ENCODE results near the gene PIK3C2G. TPM values are rescaled to one million over a fixed set of nuclear protein-coding genes. Genes with fewer than 3 reads are reported as not detected.
"Not testable (repeated sequence)": the region's sequence is repeated elsewhere in the genome, so short reads cannot be mapped to it uniquely, and the experiment has no call there.

PIK3C2G gene
- total and polyA plus RNA-seq, 2 donors = 0.05 TPM

GRCh38 chr12:18246066-18246465 lies 15.3 kb upstream of the PIK3C2G start:
- WGBS = 87% methylated on average over 1 of the region's 1 CpG
- Histone ChIP-seq H3K9me3 (ENCODE audit: control insufficient read depth in 2 of 2, insufficient read depth in 1 of 2, low read length in 1 of 2) (no peaks in the 10 kb centered on the region), H3K4me3 (ENCODE audit: low read length in 2 of 2) (no peak overlapping the region), H3K36me3 (ENCODE audit: control insufficient read depth in 2 of 2, insufficient read depth in 2 of 2, low read length in 1 of 2) (no peaks in the 10 kb centered on the region), H3K27ac (ENCODE audit: low read depth in 1 of 2, low read length in 1 of 2) (no peak overlapping the region), H3K27me3 (ENCODE audit: control insufficient read depth in 2 of 2, insufficient read depth in 1 of 2, low read length in 1 of 2) (no peaks in the 10 kb centered on the region), H3K4me1 (ENCODE audit: control insufficient read depth in 2 of 2, insufficient read depth in 2 of 2, low read length in 2 of 2) (no peaks in the 10 kb centered on the region)
- no peak for DNase-seq (ENCODE audit: low read depth in 6 of 9, low spot score in 9 of 9)

DNA sequence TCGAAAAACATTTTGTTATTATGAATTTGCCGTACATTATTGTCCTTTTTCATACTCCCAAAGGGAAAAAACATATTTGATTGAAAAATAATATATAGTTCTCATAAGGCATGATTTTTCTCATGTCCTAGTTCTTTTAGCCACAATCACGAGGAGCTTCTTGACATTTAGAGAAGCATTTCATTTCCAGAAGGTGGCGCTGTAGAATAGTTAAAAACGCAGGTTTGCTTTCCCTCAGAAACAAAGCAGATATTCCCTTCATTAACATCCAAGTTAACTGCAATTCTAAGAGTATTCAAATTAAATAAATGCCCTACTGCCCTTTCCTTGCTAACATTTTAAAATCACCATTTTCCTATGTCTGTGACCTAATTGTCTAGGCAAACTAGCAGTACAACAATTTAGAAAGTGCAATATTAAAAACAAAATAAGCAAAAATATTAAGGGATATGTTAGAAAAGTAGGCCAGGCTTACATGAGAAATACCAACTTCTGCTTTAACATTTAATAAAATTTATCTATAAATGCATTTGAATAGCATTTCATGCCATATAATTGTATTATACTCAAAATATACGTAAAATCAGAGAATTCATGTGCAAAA lies 10.9 kb upstream of the PIK3C2G start:
- 24% methylated on average over 6 of the region's 6 CpGs for WGBS
- H3K27ac ChIP-seq (ENCODE audit: low read depth in 1 of 2, low read length in 1 of 2) = no peak overlapping the region

DNA sequence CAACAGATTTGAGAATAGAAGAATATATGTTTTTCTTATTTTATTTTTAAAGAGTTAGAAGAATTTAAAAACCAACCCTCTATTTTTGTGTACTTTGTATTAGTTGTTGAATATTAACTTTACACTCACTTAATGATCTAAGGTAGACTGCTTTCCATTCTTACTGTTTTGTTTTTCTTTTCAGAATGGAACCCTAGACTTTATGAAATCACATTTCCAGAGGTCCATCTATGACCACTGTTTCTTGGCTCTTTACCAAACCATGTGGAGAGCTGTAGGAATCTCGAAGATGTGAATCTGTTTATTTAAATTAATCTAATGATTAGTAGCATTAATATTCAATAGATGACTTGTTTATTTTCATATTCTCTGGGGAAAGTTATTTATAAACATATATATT lies 7.2 kb upstream of the PIK3C2G start:
- H3K36me3 ChIP-seq (ENCODE audit: control insufficient read depth in 2 of 2, insufficient read depth in 2 of 2, low read length in 1 of 2) = no peaks in the 10 kb centered on the region
- WGBS = 87% methylated on average over 1 of the region's 1 CpG
- H3K27me3 ChIP-seq (ENCODE audit: control insufficient read depth in 2 of 2, insufficient read depth in 1 of 2, low read length in 1 of 2) = no peaks in the 10 kb centered on the region
- H3K9me3 ChIP-seq (ENCODE audit: control insufficient read depth in 2 of 2, insufficient read depth in 1 of 2, low read length in 1 of 2) = no peaks in the 10 kb centered on the region
- no peak overlapping the region for H3K27ac ChIP-seq (ENCODE audit: low read depth in 1 of 2, low read length in 1 of 2)
- H3K4me3 ChIP-seq (ENCODE audit: low read length in 2 of 2) = no peak overlapping the region
- no peak for DNase-seq (ENCODE audit: low read depth in 6 of 9, low spot score in 9 of 9)
- H3K4me1 ChIP-seq (ENCODE audit: control insufficient read depth in 2 of 2, insufficient read depth in 2 of 2, low read length in 2 of 2) = no peaks in the 10 kb centered on the region

More for the DNA sequence above, 10.9 kb upstream of the PIK3C2G start:
- Histone ChIP-seq H3K4me3 (ENCODE audit: low read length in 2 of 2) (no peak overlapping the region), H3K9me3 (ENCODE audit: control insufficient read depth in 2 of 2, insufficient read depth in 1 of 2, low read length in 1 of 2) (no peaks in the 10 kb centered on the region), H3K4me1 (ENCODE audit: control insufficient read depth in 2 of 2, insufficient read depth in 2 of 2, low read length in 2 of 2) (no peaks in the 10 kb centered on the region), H3K36me3 (ENCODE audit: control insufficient read depth in 2 of 2, insufficient read depth in 2 of 2, low read length in 1 of 2) (no peaks in the 10 kb centered on the region), H3K27me3 (ENCODE audit: control insufficient read depth in 2 of 2, insufficient read depth in 1 of 2, low read length in 1 of 2) (no peaks in the 10 kb centered on the region)
- DNase-seq (ENCODE audit: low read depth in 6 of 9, low spot score in 9 of 9) = peak in 6 of 9 donors; percentile 3 to 57 (median 16)

- not testable (repeated sequence) for H3K27me3 ChIP-seq (ENCODE audit: control insufficient read depth in 2 of 2, insufficient read depth in 1 of 2, low read length in 1 of 2); H3K36me3 ChIP-seq (ENCODE audit: control insufficient read depth in 2 of 2, insufficient read depth in 2 of 2, low read length in 1 of 2); DNase-seq (ENCODE audit: low read depth in 6 of 9, low spot score in 9 of 9); H3K9me3 ChIP-seq (ENCODE audit: control insufficient read depth in 2 of 2, insufficient read depth in 1 of 2, low read length in 1 of 2); H3K4me1 ChIP-seq (ENCODE audit: control insufficient read depth in 2 of 2, insufficient read depth in 2 of 2, low read length in 2 of 2); H3K27ac ChIP-seq (ENCODE audit: low read depth in 1 of 2, low read length in 1 of 2); H3K4me3 ChIP-seq (ENCODE audit: low read length in 2 of 2)
- WGBS = 97% methylated on average over 6 of the region's 6 CpGs
Observed at GRCh38 chr12:18255004-18255403, 6.3 kb upstream of the PIK3C2G start.

DNA sequence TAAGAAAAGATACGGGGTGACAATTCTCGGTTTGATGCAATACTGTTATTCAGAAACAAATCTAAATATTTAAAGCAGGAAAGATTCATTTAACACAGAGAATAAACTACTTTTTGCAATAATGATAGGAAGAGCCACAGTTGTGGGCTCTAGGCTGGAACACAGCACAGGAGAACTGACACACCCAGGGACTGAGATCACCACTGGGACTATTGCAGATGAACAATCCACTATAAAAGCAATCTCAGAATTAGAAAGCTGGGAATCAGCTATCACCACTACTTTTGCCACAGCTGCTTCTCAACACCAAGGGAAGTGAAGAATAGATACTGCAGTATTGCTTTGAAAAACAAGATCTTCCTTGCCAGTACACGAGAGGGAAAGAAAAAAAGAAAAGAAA lies 4.1 kb upstream of the PIK3C2G start:
- H3K27ac ChIP-seq (ENCODE audit: low read depth in 1 of 2, low read length in 1 of 2) = no peak overlapping the region
- no peak for DNase-seq (ENCODE audit: low read depth in 6 of 9, low spot score in 9 of 9)
- no peak overlapping the region for H3K4me3 ChIP-seq (ENCODE audit: low read length in 2 of 2)
- 91% methylated on average over 3 of the region's 3 CpGs for WGBS
- no peaks in the 10 kb centered on the region for H3K4me1 ChIP-seq (ENCODE audit: control insufficient read depth in 2 of 2, insufficient read depth in 2 of 2, low read length in 2 of 2)
- H3K36me3 ChIP-seq (ENCODE audit: control insufficient read depth in 2 of 2, insufficient read depth in 2 of 2, low read length in 1 of 2) = no peaks in the 10 kb centered on the region
- no peaks in the 10 kb centered on the region for H3K9me3 ChIP-seq (ENCODE audit: control insufficient read depth in 2 of 2, insufficient read depth in 1 of 2, low read length in 1 of 2)
- H3K27me3 ChIP-seq (ENCODE audit: control insufficient read depth in 2 of 2, insufficient read depth in 1 of 2, low read length in 1 of 2) = no peaks in the 10 kb centered on the region

DNA sequence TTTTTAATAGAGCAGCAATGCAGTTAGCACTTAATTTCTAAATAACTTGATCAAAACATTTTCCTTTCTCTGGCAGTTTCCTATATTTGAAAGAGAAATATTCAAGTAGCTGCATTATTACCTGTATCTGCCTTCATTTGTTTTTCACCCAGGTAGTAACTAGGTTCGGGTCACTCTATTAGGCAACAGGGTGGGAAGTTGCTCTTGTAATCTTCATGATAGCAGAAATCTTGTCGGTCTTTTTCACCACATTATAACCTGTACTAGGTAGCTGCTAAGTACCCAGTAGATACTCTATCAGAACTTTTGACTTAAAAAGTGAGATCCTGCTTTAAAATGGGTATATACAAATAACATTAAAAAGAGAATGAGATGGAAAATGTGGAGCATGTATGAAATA lies 2.4 kb upstream of the PIK3C2G start:
- no peak overlapping the region for H3K4me3 ChIP-seq (ENCODE audit: low read length in 2 of 2)
- no peaks in the 10 kb centered on the region for H3K36me3 ChIP-seq (ENCODE audit: control insufficient read depth in 2 of 2, insufficient read depth in 2 of 2, low read length in 1 of 2)
- H3K27ac ChIP-seq (ENCODE audit: low read depth in 1 of 2, low read length in 1 of 2) = no peak overlapping the region
- 96% methylated on average over 2 of the region's 2 CpGs for WGBS
- H3K4me1 ChIP-seq (ENCODE audit: control insufficient read depth in 2 of 2, insufficient read depth in 2 of 2, low read length in 2 of 2) = no peaks in the 10 kb centered on the region
- no peak for DNase-seq (ENCODE audit: low read depth in 6 of 9, low spot score in 9 of 9)
- no peaks in the 10 kb centered on the region for H3K27me3 ChIP-seq (ENCODE audit: control insufficient read depth in 2 of 2, insufficient read depth in 1 of 2, low read length in 1 of 2)
- no peaks in the 10 kb centered on the region for H3K9me3 ChIP-seq (ENCODE audit: control insufficient read depth in 2 of 2, insufficient read depth in 1 of 2, low read length in 1 of 2)

GRCh38 chr12:18259906-18260682 lies 1.2 kb upstream of the PIK3C2G start:
- no peaks in the 10 kb centered on the region for H3K27me3 ChIP-seq (ENCODE audit: control insufficient read depth in 2 of 2, insufficient read depth in 1 of 2, low read length in 1 of 2)
- no peaks in the 10 kb centered on the region for H3K4me1 ChIP-seq (ENCODE audit: control insufficient read depth in 2 of 2, insufficient read depth in 2 of 2, low read length in 2 of 2)
- H3K4me3 ChIP-seq (ENCODE audit: low read length in 2 of 2) = no peak overlapping the region
- H3K9me3 ChIP-seq (ENCODE audit: control insufficient read depth in 2 of 2, insufficient read depth in 1 of 2, low read length in 1 of 2) = no peaks in the 10 kb centered on the region
- DNase-seq (ENCODE audit: low read depth in 6 of 9, low spot score in 9 of 9) = no peak
- no peaks in the 10 kb centered on the region for H3K36me3 ChIP-seq (ENCODE audit: control insufficient read depth in 2 of 2, insufficient read depth in 2 of 2, low read length in 1 of 2)
- WGBS = 95% methylated on average over 1 of the region's 1 CpG
- no peak overlapping the region for H3K27ac ChIP-seq (ENCODE audit: low read depth in 1 of 2, low read length in 1 of 2)

DNA sequence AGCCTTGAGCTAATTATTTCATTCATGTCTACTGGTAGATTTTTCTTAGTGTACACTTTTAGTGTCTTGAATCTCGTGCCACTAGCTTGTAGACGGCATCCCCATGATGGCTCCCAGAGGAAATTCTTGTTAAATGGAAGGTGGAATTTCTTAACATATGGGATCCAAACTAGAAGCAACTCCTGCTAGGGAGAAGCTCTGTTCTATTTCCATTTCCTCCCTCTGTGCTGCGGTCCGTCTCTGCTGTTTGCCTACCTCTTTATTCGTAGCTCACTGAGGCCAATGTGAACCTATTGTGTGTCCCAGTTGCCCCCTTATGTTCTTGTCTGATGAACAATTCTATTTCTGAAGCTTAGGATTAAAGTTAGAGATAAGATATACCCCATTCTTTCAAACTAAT lies 588 bp downstream of the PIK3C2G start:
- WGBS = 94% methylated on average over 5 of the region's 5 CpGs
- H3K4me3 ChIP-seq (ENCODE audit: low read length in 2 of 2) = no peak overlapping the region
- DNase-seq (ENCODE audit: low read depth in 6 of 9, low spot score in 9 of 9) = no peak

GRCh38 chr12:18262514-18262913 lies 1.2 kb downstream of the PIK3C2G start:
- H3K9me3 ChIP-seq (ENCODE audit: control insufficient read depth in 2 of 2, insufficient read depth in 1 of 2, low read length in 1 of 2) = no peaks in the 10 kb centered on the region
- no peaks in the 10 kb centered on the region for H3K27me3 ChIP-seq (ENCODE audit: control insufficient read depth in 2 of 2, insufficient read depth in 1 of 2, low read length in 1 of 2)
- H3K4me1 ChIP-seq (ENCODE audit: control insufficient read depth in 2 of 2, insufficient read depth in 2 of 2, low read length in 2 of 2) = no peaks in the 10 kb centered on the region
- H3K36me3 ChIP-seq (ENCODE audit: control insufficient read depth in 2 of 2, insufficient read depth in 2 of 2, low read length in 1 of 2) = no peaks in the 10 kb centered on the region
- DNase-seq (ENCODE audit: low read depth in 6 of 9, low spot score in 9 of 9) = no peak
- WGBS = 84% methylated on average over 2 of the region's 2 CpGs
- H3K4me3 ChIP-seq (ENCODE audit: low read length in 2 of 2) = no peak overlapping the region
- H3K27ac ChIP-seq (ENCODE audit: low read depth in 1 of 2, low read length in 1 of 2) = no peak overlapping the region

More for the DNA sequence above, 588 bp downstream of the PIK3C2G start:
- H3K27ac ChIP-seq (ENCODE audit: low read depth in 1 of 2, low read length in 1 of 2) = no peak overlapping the region
- H3K9me3 ChIP-seq (ENCODE audit: control insufficient read depth in 2 of 2, insufficient read depth in 1 of 2, low read length in 1 of 2) = no peaks in the 10 kb centered on the region
- H3K4me1 ChIP-seq (ENCODE audit: control insufficient read depth in 2 of 2, insufficient read depth in 2 of 2, low read length in 2 of 2) = no peaks in the 10 kb centered on the region
- H3K36me3 ChIP-seq (ENCODE audit: control insufficient read depth in 2 of 2, insufficient read depth in 2 of 2, low read length in 1 of 2) = no peaks in the 10 kb centered on the region
- H3K27me3 ChIP-seq (ENCODE audit: control insufficient read depth in 2 of 2, insufficient read depth in 1 of 2, low read length in 1 of 2) = no peaks in the 10 kb centered on the region
